HepG2 (cell line): ENCODE measurements around the gene TMEM63B. TPM values are rescaled to one million over a fixed set of nuclear protein-coding genes. Genes with fewer than 3 reads are reported as not detected.

ENCODE experiments used
- ARHGAP35 ChIP-seq: sonication (generic); formaldehyde crosslinking; IDR thresholded peaks from 2 replicates; pipeline ENCODE4 v1.9.0; 2022; ENCODE audit warnings: mild to moderate bottlenecking, inconsistent platforms, moderate library complexity, missing genetic modification reagents, borderline replicate concordance
- ARNT ChIP-seq: fragments of 450-650 bp; IDR thresholded peaks from 2 replicates; pipeline ENCODE4 v1.6.1; 2017
- ASH2L ChIP-seq: fragments of 300-600, 200-600 bp; sonication (generic); IDR thresholded peaks from 2 replicates; pipeline ENCODE4 v1.7.0; 2017; ENCODE audit warnings: low read depth, mild to moderate bottlenecking, moderate library complexity, mixed read lengths, low read length; ENCODE audit not compliant: insufficient read length
- ATM ChIP-seq: fragments of 450-650 bp; IDR thresholded peaks from 2 replicates; pipeline ENCODE4 v1.7.1; 2017; ENCODE audit warnings: mild to moderate bottlenecking, borderline replicate concordance
- DNMT1 ChIP-seq: sonication (generic); formaldehyde crosslinking; IDR thresholded peaks from 2 replicates; pipeline ENCODE4 v1.5.1; 2020; ENCODE audit warnings: mild to moderate bottlenecking, missing genetic modification reagents
- FOSL1 ChIP-seq: sonication (generic); formaldehyde crosslinking; IDR thresholded peaks from 2 replicates; pipeline ENCODE4 v1.9.0; 2021; ENCODE audit warnings: missing genetic modification reagents, borderline replicate concordance
- FOXJ3 ChIP-seq: sonication (generic); formaldehyde crosslinking; IDR thresholded peaks from 2 replicates; pipeline ENCODE4 v1.4.0; 2020; ENCODE audit warnings: missing genetic modification reagents, mild to moderate bottlenecking, borderline replicate concordance
- MATR3 ChIP-seq: sonication (generic); formaldehyde crosslinking; IDR thresholded peaks from 2 replicates; pipeline ENCODE4 v1.4.0; 2020; ENCODE audit warnings: missing genetic modification reagents
- MEIS1 ChIP-seq: sonication (generic); formaldehyde crosslinking; IDR thresholded peaks from 2 replicates; pipeline ENCODE4 v1.9.0; 2021; ENCODE audit warnings: mild to moderate bottlenecking, missing genetic modification reagents, moderate library complexity, borderline replicate concordance
- RXRB ChIP-seq: IDR thresholded peaks from 2 replicates; pipeline ENCODE4 v1.6.1; 2016; ENCODE audit warnings: borderline replicate concordance, missing genetic modification reagents, missing compliant biosample characterization
- TEAD2 ChIP-seq: sonication (generic); formaldehyde crosslinking; IDR thresholded peaks from 2 replicates; pipeline ENCODE4 v1.9.0; 2021; ENCODE audit warnings: missing genetic modification reagents
- ZNF232 ChIP-seq: sonication (generic); formaldehyde crosslinking; IDR thresholded peaks from 2 replicates; pipeline ENCODE4 v1.4.0; 2020; ENCODE audit warnings: missing genetic modification reagents, borderline replicate concordance
- ZNF446 ChIP-seq: sonication (generic); formaldehyde crosslinking; IDR thresholded peaks from 2 replicates; pipeline ENCODE4 v1.5.0; 2020; ENCODE audit warnings: mild to moderate bottlenecking, missing genetic modification reagents
- ZNF556 ChIP-seq: sonication (generic); formaldehyde crosslinking; IDR thresholded peaks from 2 replicates; pipeline ENCODE4 v1.4.0; 2020; ENCODE audit warnings: mild to moderate bottlenecking, missing genetic modification reagents, borderline replicate concordance
- ZNF564 ChIP-seq: sonication (generic); formaldehyde crosslinking; IDR thresholded peaks from 2 replicates; pipeline ENCODE4 v1.8.1; 2023; ENCODE audit warnings: mild to moderate bottlenecking, missing genetic modification reagents
- ZNF782 ChIP-seq: sonication (generic); formaldehyde crosslinking; IDR thresholded peaks from 2 replicates; pipeline ENCODE4 v1.4.0; 2020; ENCODE audit warnings: missing genetic modification reagents, mild to moderate bottlenecking, borderline replicate concordance
- polyA plus RNA-seq, 8 experiments: library from polyadenylated mRNA; depleted of rRNA in 3 of 8; stranded (reverse) in 7 of 8; unstranded in 1 of 8; fragments of >200 nt; fragmentation: Illumina TruSeq in 4 of 8; extraction: Trizol in 4 of 8; gene quantifications; 2 replicates each; pipeline versions ENCODE4 v1.2.1 to v1.2.3, GENCODE V29; 2011 to 2016; ENCODE audit warnings: low read depth in 4 of 8, missing spikeins in 1 of 8, mixed read lengths in 1 of 8; ENCODE audit not compliant: insufficient read depth in 1 of 8
- total RNA-seq, 5 experiments: library from RNA; depleted of rRNA; stranded (reverse); fragments of >200 nt; fragmentation: Illumina TruSeq; extraction: Trizol; gene quantifications; 2 replicates each; pipeline ENCODE4 v1.2.3, GENCODE V29; 2016; ENCODE audit warnings: low read depth in 1 of 5
- TF ChIP-seq, protein P1 (sequence below): fragments of 450-650 bp; IDR thresholded peaks from 2 replicates; pipeline ENCODE4 v1.6.1; 2016
- TF ChIP-seq, protein P2 (sequence below): sonication (generic); formaldehyde crosslinking; IDR thresholded peaks from 2 replicates; pipeline ENCODE4 v1.4.0; 2020; ENCODE audit warnings: missing genetic modification reagents
- TF ChIP-seq, protein P3 (sequence below): sonication (generic); formaldehyde crosslinking; IDR thresholded peaks from 2 replicates; pipeline ENCODE4 v1.9.0; 2021; ENCODE audit warnings: missing genetic modification reagents, mild to moderate bottlenecking, borderline replicate concordance
- TF ChIP-seq, protein P4 (sequence below): sonication (generic); formaldehyde crosslinking; IDR thresholded peaks from 2 replicates; pipeline ENCODE4 v1.4.0; 2020; ENCODE audit warnings: missing genetic modification reagents, low read depth, mild to moderate bottlenecking, borderline replicate concordance
- TF ChIP-seq, protein P5 (sequence below): sonication (generic); formaldehyde crosslinking; IDR thresholded peaks from 2 replicates; pipeline ENCODE4 v1.5.0; 2020; ENCODE audit warnings: mild to moderate bottlenecking, missing genetic modification reagents

Gene TMEM63B
- total and polyA plus RNA-seq, 2 of the 13 experiments (the other 11 are each of a cell fraction or from before 2014, with no cell fraction given), result 27.4 to 75.8 TPM

DNA sequence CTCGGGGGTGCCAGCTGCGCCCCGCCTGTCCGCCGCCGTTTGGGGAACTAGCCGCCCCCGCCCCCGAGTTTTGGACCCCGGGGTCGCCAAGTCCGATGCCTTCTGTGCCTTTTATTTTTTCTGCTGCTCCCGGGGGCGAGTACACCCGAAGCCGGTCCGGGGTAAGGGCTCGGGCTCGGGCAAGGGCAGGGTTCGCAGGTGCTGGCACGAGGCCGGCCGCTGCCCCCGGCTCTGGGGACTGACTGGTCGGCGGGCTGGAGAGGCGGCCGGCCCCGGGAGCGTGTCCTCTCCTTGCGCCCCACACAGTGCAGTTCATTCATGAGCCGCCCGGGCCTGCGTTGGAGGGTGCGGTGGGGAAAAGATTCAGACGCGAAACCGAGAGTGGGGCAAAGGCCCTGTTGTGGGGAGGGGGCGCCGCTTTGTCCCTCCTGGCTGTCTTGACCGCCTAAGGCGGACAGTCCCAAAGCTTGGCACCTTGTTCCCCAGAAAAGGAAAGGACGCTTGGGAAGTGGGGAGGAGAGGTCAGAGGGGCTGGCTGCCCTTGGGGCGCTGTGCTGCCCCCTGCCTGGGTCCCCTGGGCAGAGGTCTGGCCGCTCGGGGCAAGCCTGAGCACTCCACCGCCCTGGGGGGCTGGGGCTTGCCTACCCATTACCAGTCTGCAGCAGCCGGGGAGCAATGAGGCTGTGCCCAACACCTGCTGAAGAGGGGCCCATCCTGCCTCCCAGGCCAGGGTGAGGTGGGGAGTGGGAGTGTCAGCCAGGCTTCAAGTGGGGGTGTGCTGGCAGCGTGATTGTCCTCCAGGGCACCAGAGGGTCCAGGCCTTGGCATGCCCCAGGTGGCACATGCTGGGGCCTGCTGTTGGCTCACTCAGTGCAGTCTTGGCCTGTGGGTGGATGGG lies 915 bp downstream of the TMEM63B start (continued):
- TF ChIP-seq, protein P1, sequence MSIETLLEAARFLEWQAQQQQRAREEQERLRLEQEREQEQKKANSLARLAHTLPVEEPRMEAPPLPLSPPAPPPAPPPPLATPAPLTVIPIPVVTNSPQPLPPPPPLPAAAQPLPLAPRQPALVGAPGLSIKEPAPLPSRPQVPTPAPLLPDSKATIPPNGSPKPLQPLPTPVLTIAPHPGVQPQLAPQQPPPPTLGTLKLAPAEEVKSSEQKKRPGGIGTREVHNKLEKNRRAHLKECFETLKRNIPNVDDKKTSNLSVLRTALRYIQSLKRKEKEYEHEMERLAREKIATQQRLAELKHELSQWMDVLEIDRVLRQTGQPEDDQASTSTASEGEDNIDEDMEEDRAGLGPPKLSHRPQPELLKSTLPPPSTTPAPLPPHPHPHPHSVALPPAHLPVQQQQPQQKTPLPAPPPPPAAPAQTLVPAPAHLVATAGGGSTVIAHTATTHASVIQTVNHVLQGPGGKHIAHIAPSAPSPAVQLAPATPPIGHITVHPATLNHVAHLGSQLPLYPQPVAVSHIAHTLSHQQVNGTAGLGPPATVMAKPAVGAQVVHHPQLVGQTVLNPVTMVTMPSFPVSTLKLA, result no peak
- TF ChIP-seq ARHGAP35 (no peak; the same call in 1 of the 2 replicates), ARNT (no peak), ZNF232 (CRISPR knock-in tag) (no peak), RXRB (CRISPR knock-in tag) (no peak), MATR3 (CRISPR knock-in tag) (no peak), ATM (no peak), MEIS1 (CRISPR knock-in tag) (no peak), ZNF446 (0 out of 2 replicates have a peak, but pooled peaks have one; percentile 67), FOXJ3 (no peak), ASH2L (no peak), ZNF782 (CRISPR knock-in tag) (peak; percentile 25; the same call in 1 of the 2 replicates), DNMT1 (CRISPR knock-in tag) (0 out of 2 replicates have a peak, but pooled peaks have one; percentile 69), ZNF556 (CRISPR knock-in tag) (peak; percentile 43; the same call in 1 of the 2 replicates), FOSL1 (CRISPR knock-in tag) (no peak), TEAD2 (CRISPR knock-in tag) (no peak), ZNF564 (CRISPR knock-in tag) (0 out of 2 replicates have a peak, but pooled peaks have one; percentile 63)
- TF ChIP-seq, protein P2, sequence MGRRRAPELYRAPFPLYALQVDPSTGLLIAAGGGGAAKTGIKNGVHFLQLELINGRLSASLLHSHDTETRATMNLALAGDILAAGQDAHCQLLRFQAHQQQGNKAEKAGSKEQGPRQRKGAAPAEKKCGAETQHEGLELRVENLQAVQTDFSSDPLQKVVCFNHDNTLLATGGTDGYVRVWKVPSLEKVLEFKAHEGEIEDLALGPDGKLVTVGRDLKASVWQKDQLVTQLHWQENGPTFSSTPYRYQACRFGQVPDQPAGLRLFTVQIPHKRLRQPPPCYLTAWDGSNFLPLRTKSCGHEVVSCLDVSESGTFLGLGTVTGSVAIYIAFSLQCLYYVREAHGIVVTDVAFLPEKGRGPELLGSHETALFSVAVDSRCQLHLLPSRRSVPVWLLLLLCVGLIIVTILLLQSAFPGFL (CRISPR knock-in tag), result no peak
- TF ChIP-seq, protein P3, sequence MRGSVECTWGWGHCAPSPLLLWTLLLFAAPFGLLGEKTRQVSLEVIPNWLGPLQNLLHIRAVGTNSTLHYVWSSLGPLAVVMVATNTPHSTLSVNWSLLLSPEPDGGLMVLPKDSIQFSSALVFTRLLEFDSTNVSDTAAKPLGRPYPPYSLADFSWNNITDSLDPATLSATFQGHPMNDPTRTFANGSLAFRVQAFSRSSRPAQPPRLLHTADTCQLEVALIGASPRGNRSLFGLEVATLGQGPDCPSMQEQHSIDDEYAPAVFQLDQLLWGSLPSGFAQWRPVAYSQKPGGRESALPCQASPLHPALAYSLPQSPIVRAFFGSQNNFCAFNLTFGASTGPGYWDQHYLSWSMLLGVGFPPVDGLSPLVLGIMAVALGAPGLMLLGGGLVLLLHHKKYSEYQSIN (CRISPR knock-in tag), result no peak
- TF ChIP-seq, protein P4, sequence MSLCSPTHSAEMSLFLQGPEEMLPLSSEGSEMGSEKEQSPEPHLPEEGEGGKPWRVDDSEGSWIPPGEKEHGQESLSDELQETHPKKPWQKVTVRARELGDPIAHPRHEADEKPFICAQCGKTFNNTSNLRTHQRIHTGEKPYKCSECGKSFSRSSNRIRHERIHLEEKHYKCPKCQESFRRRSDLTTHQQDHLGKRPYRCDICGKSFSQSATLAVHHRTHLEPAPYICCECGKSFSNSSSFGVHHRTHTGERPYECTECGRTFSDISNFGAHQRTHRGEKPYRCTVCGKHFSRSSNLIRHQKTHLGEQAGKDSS, result peak; percentile 44; the same call in 1 of the 2 replicates
- TF ChIP-seq, protein P5, sequence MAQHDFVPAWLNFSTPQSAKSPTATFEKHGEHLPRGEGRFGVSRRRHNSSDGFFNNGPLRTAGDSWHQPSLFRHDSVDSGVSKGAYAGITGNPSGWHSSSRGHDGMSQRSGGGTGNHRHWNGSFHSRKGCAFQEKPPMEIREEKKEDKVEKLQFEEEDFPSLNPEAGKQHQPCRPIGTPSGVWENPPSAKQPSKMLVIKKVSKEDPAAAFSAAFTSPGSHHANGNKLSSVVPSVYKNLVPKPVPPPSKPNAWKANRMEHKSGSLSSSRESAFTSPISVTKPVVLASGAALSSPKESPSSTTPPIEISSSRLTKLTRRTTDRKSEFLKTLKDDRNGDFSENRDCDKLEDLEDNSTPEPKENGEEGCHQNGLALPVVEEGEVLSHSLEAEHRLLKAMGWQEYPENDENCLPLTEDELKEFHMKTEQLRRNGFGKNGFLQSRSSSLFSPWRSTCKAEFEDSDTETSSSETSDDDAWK, result no peak
